Adrenal gland (tissue), 12 donors: ENCODE results near the gene FGGY. TPM values are rescaled to one million over a fixed set of nuclear protein-coding genes. Genes with fewer than 3 reads are reported as not detected.
A peak's percentile ranks its signal among the peaks of the same experiment; 100 is the strongest.
"Not testable (repeated sequence)": the region's sequence is repeated elsewhere in the genome, so short reads cannot be mapped to it uniquely, and the experiment has no call there.

Experiments used
- DNase-seq, 7 donors: peaks; one replicate each; pipeline ENCODE4 v3.0.0-alpha.2; 2019 to 2020
- H3K27ac ChIP-seq, 5 donors: fragments of 200-600 bp; sonication (generic) in 4 of 5; 1 replicate in 3 of 5; 2 replicates in 2 of 5; pipeline versions ENCODE4 v1.5.1 to v1.8.0; 2016 to 2020; ENCODE audit warnings: mild to moderate bottlenecking in 1 of 5
- H3K27me3 ChIP-seq: fragments of 200-600 bp; 2 replicates; pipeline ENCODE4 v1.8.0; 2021
- H3K36me3 ChIP-seq, 2 donors: fragments of 200-600 bp; replicated peaks in 1 of 2; 1 replicate in 1 of 2; 2 replicates in 1 of 2; pipeline versions ENCODE4 v1.5.1 to v1.8.0; 2018 to 2022
- H3K4me1 ChIP-seq, 2 donors: fragments of 200-600 bp; replicated peaks in 1 of 2; 1 replicate in 1 of 2; 2 replicates in 1 of 2; pipeline versions ENCODE4 v1.5.1 to v1.8.0; 2018 to 2021
- H3K4me3 ChIP-seq, 4 donors: fragments of 200-600 bp; sonication (generic) in 3 of 4; one replicate each; pipeline ENCODE4 v1.5.1; 2016 to 2018
- H3K9me3 ChIP-seq, 3 donors: fragments of 200-600 bp; sonication (generic) in 1 of 3; replicated peaks in 1 of 3; 1 replicate in 2 of 3; 2 replicates in 1 of 3; pipeline versions ENCODE4 v1.5.1 to v1.8.0; 2016 to 2021
- CTCF ChIP-seq, 6 experiments: fragments of 450-650 bp in 4 of 6; fragments of 200-600 bp in 2 of 6; sonication (generic) in 1 of 6; IDR thresholded peaks; 1 replicate in 5 of 6; 2 replicates in 1 of 6; pipeline versions ENCODE4 v1.5.1 to v1.8.0; 2016 to 2021; ENCODE audit warnings: antibody characterized with exemption in 6 of 6, mild to moderate bottlenecking in 2 of 6, moderate library complexity in 1 of 6
- POLR2A ChIP-seq, 2 donors: fragments of 450-650 bp; IDR thresholded peaks; one replicate each; pipeline ENCODE4 v1.6.1; 2017; ENCODE audit warnings: antibody characterized with exemption in 2 of 2, mild to moderate bottlenecking in 2 of 2, moderate library complexity in 1 of 2
- WGBS, 4 donors: extraction: QIAGEN DNeasy Blood & Tissue Kit in 2 of 4; methylation state at CpG; one replicate each; pipeline versions ENCODE4 v1.1.5 to v1.1.7; 2013 to 2017; 5-methylcytosine and 5-hydroxymethylcytosine counted together
- intact Hi-C, 2 donors: fragments of 100-400 bp; cut with DNase I; formaldehyde crosslinking; loops; one replicate each; pipeline versions ENCODE4 v1.14.1 to v1.15.0; 2022 to 2023
- polyA plus RNA-seq, 3 donors: library from polyadenylated mRNA; stranded (reverse); fragments of 200-250 nt in 2 of 3; fragments of 350-450 nt in 1 of 3; fragmentation: Illumina TruSeq in 1 of 3; extraction: RNeasy Lipid Tissue Mini Kit (QIAGEN cat#74804) in 1 of 3; gene quantifications; one replicate each; pipeline ENCODE4 v1.2.3, GENCODE V29; 2013 to 2014
- total RNA-seq, 9 donors: library from RNA; depleted of rRNA in 4 of 9; stranded (reverse); fragments of >200 nt in 4 of 9; fragments of 120-200 nt in 1 of 9; fragmentation: NEBNext Ultra II Directional in 1 of 9; extraction: Animal tissue kit (Norgen Biotek cat#: 25700) in 1 of 9; gene quantifications; one replicate each; pipeline versions ENCODE4 v1.1.0 to v1.2.4, GENCODE V29; 2013 to 2023
- donor health status: healthy with polysubstance abuse.
- donor health status: Bipolar disorder and iron deficiency.
- donor health status: DM: yes; HTN: yes; CAD: no.
- donor health status: DM: no; HTN: no; CAD: no.
- donor health status: DM: no; HTN: no; CAD: no.
- donor health status: DM: yes; HTN: yes; CAD: no.

FGGY gene
- total and polyA plus RNA-seq, 12 donors: 7.4 to 75.5 (median 35.0) TPM

DNA sequence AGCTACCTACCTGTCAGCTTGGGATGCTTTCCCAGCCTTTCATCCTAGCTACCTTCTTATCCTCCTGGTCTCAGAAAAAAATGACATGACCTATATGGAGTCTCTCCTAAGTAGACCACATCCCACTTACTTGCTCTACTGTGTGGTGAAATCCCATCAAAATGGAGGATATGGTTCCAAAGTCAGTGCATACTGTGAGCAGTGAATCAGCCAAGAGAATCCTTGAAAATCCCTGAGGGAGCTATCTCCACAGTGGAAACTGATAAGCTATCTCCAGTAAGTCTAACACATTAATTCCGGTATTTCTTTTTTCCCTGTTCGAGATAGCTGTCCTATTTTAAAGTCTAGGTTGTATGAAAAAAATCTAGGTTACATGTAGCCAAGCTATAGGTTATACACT lies 189.7 kb downstream of the FGGY start:
- intact Hi-C loops: no loop called here
- peak overlapping the region; percentile 6 to 83 (median 70) for H3K27ac ChIP-seq
- TF ChIP-seq CTCF (IDR thresholded peaks at IDR 0.05): no peak
- no peak for TF ChIP-seq POLR2A (IDR thresholded peaks at IDR 0.05)
- WGBS, 4 donors: 27 to 38% (median 29%) methylated on average over 2 of the region's 2 CpGs
- no peaks in the 10 kb centered on the region for H3K36me3 ChIP-seq
- peaks cover 23 to 47% of the 10 kb centered on the region in 2 donors for H3K4me1 ChIP-seq
- no peaks in the 10 kb centered on the region for H3K9me3 ChIP-seq
- peak in 2 of 7 donors; percentile 50 to 55 for DNase-seq
- H3K27me3 ChIP-seq: no peaks in the 10 kb centered on the region
- H3K4me3 ChIP-seq: no peak overlapping the region

- H3K27ac ChIP-seq: peak overlapping the region; percentile 6 to 83 (median 70)
- WGBS, 4 donors: 70 to 80% (median 72%) methylated on average over 2 of the region's 2 CpGs
- DNase-seq: no peak
Measured at GRCh38 chr1:59487335-59488031, 190.6 kb downstream of the FGGY start.

GRCh38 chr1:59492500-59492899 lies 195.6 kb downstream of the FGGY start:
- intact Hi-C loops: no loop called here
- DNase-seq: no peak
- Histone ChIP-seq H3K27me3 (no peaks in the 10 kb centered on the region), H3K4me1 (peaks cover 5 to 9% of the 10 kb centered on the region in 2 donors), H3K36me3 (no peaks in the 10 kb centered on the region), H3K9me3 (no peaks in the 10 kb centered on the region), H3K27ac (no peak overlapping the region), H3K4me3 (no peak overlapping the region)
- WGBS, 4 donors: 31 to 72% (median 59%) methylated on average over 1 of the region's 1 CpG
- no peak for TF ChIP-seq CTCF (IDR thresholded peaks at IDR 0.05)
- no peak for TF ChIP-seq POLR2A (IDR thresholded peaks at IDR 0.05)

More at GRCh38 chr1:59487335-59488031, 190.6 kb downstream of the FGGY start:
- TF ChIP-seq POLR2A (IDR thresholded peaks at IDR 0.05) (no peak), CTCF (IDR thresholded peaks at IDR 0.05) (no peak)
- Histone ChIP-seq H3K4me3 (no peak overlapping the region), H3K27me3 (no peaks in the 10 kb centered on the region), H3K4me1 (peaks cover 23 to 47% of the 10 kb centered on the region in 2 donors), H3K36me3 (no peaks in the 10 kb centered on the region), H3K9me3 (no peaks in the 10 kb centered on the region)
- intact Hi-C loops: no loop called here

DNA sequence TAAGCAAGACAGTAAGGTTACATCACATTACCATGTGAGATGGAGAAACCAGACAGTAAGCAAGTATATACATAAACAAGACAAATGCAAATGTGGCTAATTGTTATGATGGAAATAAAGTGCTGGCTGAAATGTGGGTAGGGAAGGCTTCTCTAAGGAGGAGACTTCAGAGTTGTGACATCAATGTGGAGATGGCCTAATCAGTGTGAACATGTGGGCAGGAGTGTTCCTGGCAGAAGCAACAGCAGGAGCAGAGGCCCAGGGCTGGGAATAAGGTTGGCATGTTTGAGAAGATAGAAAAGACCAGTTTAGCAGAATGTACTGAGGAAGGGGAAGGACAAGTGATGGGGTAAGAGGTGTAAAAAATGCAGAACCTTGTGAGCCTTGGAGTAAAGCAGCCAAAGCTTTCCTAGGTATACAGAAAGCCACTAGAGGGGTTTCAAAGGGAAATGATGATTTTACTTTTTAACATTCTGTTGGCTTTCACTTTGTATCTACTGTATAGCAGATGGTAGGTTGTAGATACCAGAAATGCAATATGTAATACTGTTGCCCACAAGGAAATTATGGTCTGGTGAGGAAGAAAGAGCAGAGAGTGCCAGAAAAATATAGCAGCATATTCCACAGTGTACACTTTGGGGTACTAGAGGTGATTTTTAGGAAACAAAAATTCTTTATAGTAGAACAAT lies 197.4 kb downstream of the FGGY start:
- no peaks in the 10 kb centered on the region for H3K27me3 ChIP-seq
- intact Hi-C loops: no loop called here
- H3K4me3 ChIP-seq: no peak overlapping the region
- TF ChIP-seq CTCF (IDR thresholded peaks at IDR 0.05): no peak
- no peak for TF ChIP-seq POLR2A (IDR thresholded peaks at IDR 0.05)
- peaks cover 8 to 11% of the 10 kb centered on the region in 2 donors for H3K4me1 ChIP-seq
- H3K9me3 ChIP-seq: no peaks in the 10 kb centered on the region
- peak in 1 of 7 donors; percentile 51 for DNase-seq
- H3K27ac ChIP-seq: no peak overlapping the region
- no peaks in the 10 kb centered on the region for H3K36me3 ChIP-seq

- H3K9me3 ChIP-seq, H3K4me3 ChIP-seq, DNase-seq, intact Hi-C loops, H3K27ac ChIP-seq, H3K36me3 ChIP-seq, H3K27me3 ChIP-seq: not testable (repeated sequence)
- H3K4me1 ChIP-seq: peaks cover 23 to 25% of the 10 kb centered on the region in 2 donors
- WGBS, 4 donors: 96 to 100% (median 99%) methylated on average over 2 of the region's 2 CpGs
Measured at GRCh38 chr1:59496156-59496555, 199.3 kb downstream of the FGGY start.
